Endothelial cell of umbilical vein (primary cell): ENCODE measurements around the gene ASB13. TPM values are rescaled to one million over a fixed set of nuclear protein-coding genes. Genes with fewer than 3 reads are reported as not detected.

ENCODE experiments used
- BruUV-seq: library from RNA; stranded (reverse); fragments of 400-500 nt; replicated peaks from 2 replicates; lab custom pipeline; 2021; lab: Mats Ljungman, UMichigan
- CTCF ChIA-PET: fragments of 300-600, 350-600 bp; sonication (Branson Sonifier 250); formaldehyde crosslinking; loops from one replicate; lab custom pipeline; 2021; ENCODE audit warnings: antibody characterized with exemption, inconsistent platforms; lab: Charles Lee
- POLR2A ChIA-PET: fragments of 300-600, 350-600 bp; sonication (Branson Sonifier 250); formaldehyde crosslinking; loops from one replicate; lab custom pipeline; 2021; ENCODE audit warnings: antibody characterized with exemption, inconsistent platforms; lab: Charles Lee
- DNase-seq: peaks from one replicate; pipeline ENCODE4 v3.0.0-alpha.2; 2011; ENCODE audit warnings: low read depth, low spot score
- FAIRE-seq: peaks from 2 replicates; lab custom pipeline; 2011; peaks lifted over from hg19 to GRCh38; lab: Jason Lieb, UNC
- H2AFZ ChIP-seq: 2 replicates; pipeline ENCODE4 v1.6.0; 2012; ENCODE audit warnings: low read depth, low read length, control low read depth, inconsistent platforms
- H3K27ac ChIP-seq: 2 replicates; pipeline ENCODE4 v1.5.1; 2011; ENCODE audit warnings: low read depth, mild to moderate bottlenecking, control low read depth, low read length, moderate library complexity; ENCODE audit not compliant: insufficient read depth
- H3K27me3 ChIP-seq, 2 experiments: 2 replicates each; pipeline versions ENCODE4 v1.6.0 to v1.6.1; 2011; ENCODE audit warnings: low read length in 2 of 2, mixed read lengths in 1 of 2; ENCODE audit not compliant: control insufficient read depth in 2 of 2, insufficient read depth in 2 of 2
- H3K36me3 ChIP-seq, 2 experiments: 2 replicates in 1 of 2; 3 replicates in 1 of 2; pipeline ENCODE4 v1.5.1; 2011; ENCODE audit warnings: low read length in 2 of 2, mild to moderate bottlenecking in 1 of 2, moderate library complexity in 1 of 2; ENCODE audit not compliant: control insufficient read depth in 2 of 2, insufficient read depth in 2 of 2; ENCODE audit errors: extremely low read depth in 1 of 2
- H3K4me1 ChIP-seq: 3 replicates; pipeline ENCODE4 v1.5.1; 2011; ENCODE audit warnings: mild to moderate bottlenecking, low read length; ENCODE audit not compliant: control insufficient read depth, insufficient read depth; ENCODE audit errors: extremely low read depth
- H3K4me2 ChIP-seq: 2 replicates; pipeline ENCODE4 v1.6.1; 2011; ENCODE audit warnings: low read length, control low read depth, mixed read lengths; ENCODE audit not compliant: insufficient read depth
- H3K4me3 ChIP-seq, 3 experiments: fragments of 200-600 bp in 1 of 3; sonication (generic), shearing (Covaris generic) in 1 of 3; replicated peaks in 1 of 3; 2 replicates each; pipeline ENCODE4 v1.5.1; 2011 to 2016; ENCODE audit warnings: control low read depth in 3 of 3, low read length in 3 of 3, mild to moderate bottlenecking in 2 of 3, inconsistent platforms in 1 of 3, low read depth in 1 of 3, moderate library complexity in 1 of 3; ENCODE audit not compliant: insufficient read depth in 1 of 3
- H3K79me2 ChIP-seq: 2 replicates; pipeline ENCODE4 v1.6.0; 2012; ENCODE audit warnings: low read length, inconsistent platforms; ENCODE audit not compliant: control insufficient read depth, insufficient read depth
- H3K9ac ChIP-seq: replicated peaks from 2 replicates; pipeline ENCODE3; 2011; ENCODE audit warnings: low read length, control low read depth; ENCODE audit not compliant: insufficient read depth; ENCODE audit errors: extremely low read depth
- H3K9me1 ChIP-seq: replicated peaks from 3 replicates; pipeline ENCODE4 v1.6.0; 2011; ENCODE audit warnings: mild to moderate bottlenecking, low read length; ENCODE audit not compliant: control insufficient read depth, insufficient read depth; ENCODE audit errors: extremely low read depth
- H3K9me3 ChIP-seq: replicated peaks from 2 replicates; pipeline ENCODE4 v1.5.1; 2012; ENCODE audit warnings: low read length, inconsistent platforms; ENCODE audit not compliant: control insufficient read depth, insufficient read depth
- H4K20me1 ChIP-seq: replicated peaks from 2 replicates; pipeline ENCODE3; 2011; ENCODE audit warnings: mild to moderate bottlenecking, low read length; ENCODE audit not compliant: control insufficient read depth, insufficient read depth; ENCODE audit errors: extremely low read depth
- CTCF ChIP-seq, 2 donors: IDR thresholded peaks; 1 replicate in 1 of 2; 2 replicates in 1 of 2; pipeline ENCODE4 v1.5.1; 2011; ENCODE audit warnings: low read length in 2 of 2, mild to moderate bottlenecking in 2 of 2, moderate library complexity in 2 of 2, control low read depth in 1 of 2, inconsistent platforms in 1 of 2, low read depth in 1 of 2; ENCODE audit not compliant: insufficient read depth in 1 of 2; ENCODE audit errors: extremely low read depth in 1 of 2
- EZH2 ChIP-seq: IDR thresholded peaks from 2 replicates; pipeline ENCODE4 v1.6.1; 2012; ENCODE audit warnings: borderline replicate concordance, low read depth, mild to moderate bottlenecking, moderate library complexity, low read length, inconsistent platforms; ENCODE audit not compliant: severe bottlenecking
- FOS ChIP-seq: IDR thresholded peaks from 2 replicates; pipeline ENCODE4 v1.6.1; 2011; ENCODE audit warnings: mild to moderate bottlenecking, low read length, moderate library complexity, borderline replicate concordance; ENCODE audit not compliant: insufficient read depth
- GATA2 ChIP-seq: IDR thresholded peaks from 2 replicates; pipeline ENCODE4 v1.7.0; 2011; ENCODE audit warnings: low read depth, mild to moderate bottlenecking, moderate library complexity, mixed read lengths, low read length; ENCODE audit not compliant: insufficient read length, insufficient read depth
- JUN ChIP-seq: IDR thresholded peaks from 2 replicates; pipeline ENCODE4 v1.6.1; 2011; ENCODE audit warnings: borderline replicate concordance, low read depth; ENCODE audit not compliant: insufficient read length, insufficient read depth
- MAX ChIP-seq: IDR thresholded peaks from 2 replicates; pipeline ENCODE4 v1.6.1; 2011; ENCODE audit not compliant: insufficient read depth, insufficient read length
- MYC ChIP-seq: IDR thresholded peaks from one replicate; pipeline ENCODE4 v1.6.1; 2011; ENCODE audit warnings: mild to moderate bottlenecking, low read depth, low read length
- POLR2A ChIP-seq: IDR thresholded peaks from 2 replicates; pipeline ENCODE4 v1.6.1; 2012; ENCODE audit warnings: low read depth, mild to moderate bottlenecking, control low read depth, low read length
- POLR2AphosphoS5 ChIP-seq: IDR thresholded peaks from 2 replicates; pipeline ENCODE4 v1.6.1; 2012; ENCODE audit warnings: low read depth, mild to moderate bottlenecking, control low read depth, low read length, moderate library complexity; ENCODE audit not compliant: insufficient read depth
- dilution Hi-C: fragments of 300-500 bp; cut with MboI; formaldehyde crosslinking; loops from one replicate; pipeline ENCODE4 v1.15.0; 2019; ENCODE audit warnings: low sequenced_read_pairs; ENCODE audit not compliant: extremely low pct_ligation_motif_present
- intact Hi-C: fragments of 100-400 bp; cut with micrococcal nuclease; formaldehyde crosslinking; loops from one replicate; pipeline ENCODE4 v1.10.0; 2022
- polyA plus RNA-seq, 4 experiments: library from polyadenylated mRNA; depleted of rRNA in 3 of 4; stranded (reverse) in 3 of 4; unstranded in 1 of 4; fragments of >200 nt; gene quantifications; 2 replicates each; pipeline versions ENCODE4 v1.2.1 to v1.2.3, GENCODE V29; 2011 to 2012; ENCODE audit warnings: missing spikeins in 1 of 4
- total RNA-seq: library from RNA; stranded (reverse); gene quantifications from 2 replicates; pipeline ENCODE4 v1.2.3, GENCODE V29; 2021

The ASB13 gene
- total and polyA plus RNA-seq, 2 donors (not counting 3 experiments of a cell fraction or from before 2014, with no cell fraction given), result 6.3 to 7.3 TPM

DNA sequence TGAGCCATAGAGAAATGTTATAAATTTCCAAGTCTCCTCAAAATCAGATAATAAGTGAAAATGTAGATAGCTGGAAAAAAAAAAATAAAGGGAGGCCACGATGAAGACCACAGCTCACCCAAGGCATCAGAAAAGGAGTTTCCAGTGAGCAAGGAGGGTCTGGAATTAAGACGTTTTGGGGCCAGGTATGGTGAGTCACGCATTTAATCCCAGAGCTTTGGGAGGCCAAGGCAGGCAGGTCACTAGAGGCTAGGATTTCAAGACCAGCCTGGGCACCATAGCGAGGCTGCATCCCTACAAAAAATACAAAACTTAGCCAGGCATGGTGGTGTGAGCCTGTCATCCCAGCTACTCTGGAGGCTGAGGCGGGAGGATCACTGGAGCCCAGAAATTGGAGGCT, 65.5 kb downstream of the ASB13 start:
- dilution Hi-C loops (no loop called here), intact Hi-C loops (no loop called here)
- POLR2A ChIA-PET, result no interaction called here
- no peaks in the 10 kb centered on the region for H3K9me1 ChIP-seq
- CTCF ChIA-PET, result interaction anchor here (1.0 to 2.0 kb wide), 2 partner anchors 9 to 16 kb away, joined by 3 to 5 read pairs; no protein-coding TSS in a partner anchor
- H3K9me3 ChIP-seq, result no peaks in the 10 kb centered on the region
- FAIRE-seq (no peak), DNase-seq (no peak)
- H3K79me2 ChIP-seq, result no peaks in the 10 kb centered on the region
- H3K4me1 ChIP-seq, result peaks cover 10% of the 10 kb centered on the region
- no peaks in the 10 kb centered on the region for H3K27me3 ChIP-seq
- H3K4me2 ChIP-seq, result no peak overlapping the region
- no peaks in the 10 kb centered on the region for H4K20me1 ChIP-seq
- no peak overlapping the region for H3K4me3 ChIP-seq
- no peak overlapping the region for H3K9ac ChIP-seq
- H2AFZ ChIP-seq, result no peak overlapping the region
- no peaks in the 10 kb centered on the region for H3K36me3 ChIP-seq
- BruUV-seq, result no TSS peak
- TF ChIP-seq MAX (no peak), GATA2 (no peak), POLR2A (no peak)
- no peak overlapping the region for H3K27ac ChIP-seq

- no peaks in the 10 kb centered on the region for H3K9me3 ChIP-seq
- H3K27ac ChIP-seq, result no peak overlapping the region
- no peak for TF ChIP-seq FOS
- no peak for TF ChIP-seq MYC
- TF ChIP-seq JUN, result no peak
- no peak for TF ChIP-seq CTCF (IDR thresholded peaks at IDR 0.05; ENCODE audit: extremely low read depth in 1 of 2, insufficient read depth in 1 of 2, low read depth in 1 of 2, low read length in 2 of 2)
- no peak for TF ChIP-seq POLR2AphosphoS5
- TF ChIP-seq GATA2, result no peak
- TF ChIP-seq MAX, result no peak
- TF ChIP-seq EZH2, result no peak
- TF ChIP-seq POLR2A, result no peak
- no peaks in the 10 kb centered on the region for H3K9me1 ChIP-seq
- intact Hi-C loops (loop anchor here (10.0 kb wide), 1 partner anchor 155 kb away; no protein-coding TSS in a partner anchor), dilution Hi-C loops (no loop called here)
- POLR2A ChIA-PET, result no interaction called here
- H3K9ac ChIP-seq, result no peak overlapping the region
- no peak overlapping the region for H3K4me2 ChIP-seq
- peaks cover 20% of the 10 kb centered on the region for H3K4me1 ChIP-seq
- no peaks in the 10 kb centered on the region for H3K27me3 ChIP-seq
- no peak overlapping the region for H3K4me3 ChIP-seq
- no peak overlapping the region for H2AFZ ChIP-seq
- CTCF ChIA-PET, result interaction anchor here (1.0 to 1.1 kb wide), 2 partner anchors 8 to 21 kb away, joined by 3 read pairs; no protein-coding TSS in a partner anchor
- H3K79me2 ChIP-seq, result no peaks in the 10 kb centered on the region
- H3K36me3 ChIP-seq, result no peaks in the 10 kb centered on the region
- BruUV-seq, result no TSS peak
- no peak for DNase-seq
- no peak for FAIRE-seq
- H4K20me1 ChIP-seq, result no peaks in the 10 kb centered on the region
These were observed 66.5 kb downstream of the ASB13 start for GRCh38 chr10:5599613-5600520.
